Endothelial cell (in vitro differentiated cells): ENCODE measurements around the gene NTN1. TPM values are rescaled to one million over a fixed set of nuclear protein-coding genes. Genes with fewer than 3 reads are reported as not detected.

ENCODE experiments used
- DNase-seq: peaks from one replicate; pipeline ENCODE4 v3.0.0; 2021; ENCODE audit warnings: low spot score
- H3K27ac Mint-ChIP-seq: one replicate; pipeline ENCODE4 v1.8.0; 2021; ENCODE audit warnings: mixed read lengths, inconsistent platforms; ENCODE audit not compliant: unreplicated experiment
- H3K27me3 Mint-ChIP-seq: one replicate; pipeline ENCODE4 v1.8.0; 2021; ENCODE audit warnings: mild to moderate bottlenecking, moderate library complexity, mixed read lengths, inconsistent platforms; ENCODE audit not compliant: unreplicated experiment
- H3K36me3 Mint-ChIP-seq: one replicate; pipeline ENCODE4 v1.8.0; 2021; ENCODE audit warnings: mild to moderate bottlenecking, low read depth, mixed read lengths, inconsistent platforms; ENCODE audit not compliant: unreplicated experiment
- H3K4me1 Mint-ChIP-seq: one replicate; pipeline ENCODE4 v1.8.0; 2021; ENCODE audit warnings: mild to moderate bottlenecking, mixed read lengths, inconsistent platforms; ENCODE audit not compliant: unreplicated experiment
- H3K4me3 Mint-ChIP-seq: one replicate; pipeline ENCODE4 v1.8.0; 2021; ENCODE audit warnings: mild to moderate bottlenecking, mixed read lengths, inconsistent platforms; ENCODE audit not compliant: unreplicated experiment
- H3K9me3 Mint-ChIP-seq: one replicate; pipeline ENCODE4 v1.8.0; 2021; ENCODE audit warnings: mixed read lengths, inconsistent platforms; ENCODE audit not compliant: unreplicated experiment
- total RNA-seq: library from RNA; stranded (reverse); fragmentation: NEBNext Ultra II Directional; extraction: Animal tissue kit (Norgen Biotek cat#: 25700); gene quantifications from one replicate; pipeline ENCODE4 v1.2.1, GENCODE V29; 2021; ENCODE audit not compliant: unreplicated experiment
- TF ChIP-seq, protein P1 (sequence below): fragments of 200-600 bp; sonication (generic); IDR thresholded peaks from one replicate; pipeline ENCODE4 v1.5.0; 2021; ENCODE audit warnings: antibody characterized with exemption; ENCODE audit not compliant: unreplicated experiment

The NTN1 gene
- total RNA-seq, 1 donor from 2014 or later = 6.6 TPM

DNA sequence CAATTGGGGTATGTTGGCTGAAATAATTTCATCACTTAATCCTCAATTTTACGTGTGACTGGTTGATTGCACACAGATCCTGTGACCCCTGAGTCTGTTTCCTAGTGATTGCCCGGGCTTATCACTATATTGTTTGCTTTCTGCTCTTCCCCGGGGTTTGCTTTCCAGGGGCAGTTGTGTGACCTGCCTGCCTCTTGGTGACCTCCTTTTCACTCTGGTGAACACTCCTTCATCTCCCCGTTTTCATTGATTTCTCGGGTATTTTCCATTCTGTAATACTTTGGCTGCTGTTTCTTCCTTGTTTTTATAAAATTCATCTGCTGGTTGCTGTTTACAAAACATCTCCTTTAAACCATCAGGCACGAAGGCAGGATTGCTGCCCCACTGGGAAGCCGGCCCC lies 36.0 kb downstream of the NTN1 start:
- Mint-ChIP-seq H3K27ac (no peak overlapping the region), H3K4me1 (peaks cover 10% of the 10 kb centered on the region), H3K9me3 (no peaks in the 10 kb centered on the region), H3K27me3 (peaks cover 9% of the 10 kb centered on the region), H3K4me3 (no peak overlapping the region), H3K36me3 (no peaks in the 10 kb centered on the region)
- TF ChIP-seq, protein P1, sequence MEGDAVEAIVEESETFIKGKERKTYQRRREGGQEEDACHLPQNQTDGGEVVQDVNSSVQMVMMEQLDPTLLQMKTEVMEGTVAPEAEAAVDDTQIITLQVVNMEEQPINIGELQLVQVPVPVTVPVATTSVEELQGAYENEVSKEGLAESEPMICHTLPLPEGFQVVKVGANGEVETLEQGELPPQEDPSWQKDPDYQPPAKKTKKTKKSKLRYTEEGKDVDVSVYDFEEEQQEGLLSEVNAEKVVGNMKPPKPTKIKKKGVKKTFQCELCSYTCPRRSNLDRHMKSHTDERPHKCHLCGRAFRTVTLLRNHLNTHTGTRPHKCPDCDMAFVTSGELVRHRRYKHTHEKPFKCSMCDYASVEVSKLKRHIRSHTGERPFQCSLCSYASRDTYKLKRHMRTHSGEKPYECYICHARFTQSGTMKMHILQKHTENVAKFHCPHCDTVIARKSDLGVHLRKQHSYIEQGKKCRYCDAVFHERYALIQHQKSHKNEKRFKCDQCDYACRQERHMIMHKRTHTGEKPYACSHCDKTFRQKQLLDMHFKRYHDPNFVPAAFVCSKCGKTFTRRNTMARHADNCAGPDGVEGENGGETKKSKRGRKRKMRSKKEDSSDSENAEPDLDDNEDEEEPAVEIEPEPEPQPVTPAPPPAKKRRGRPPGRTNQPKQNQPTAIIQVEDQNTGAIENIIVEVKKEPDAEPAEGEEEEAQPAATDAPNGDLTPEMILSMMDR = no peak
- no peak for DNase-seq

DNA sequence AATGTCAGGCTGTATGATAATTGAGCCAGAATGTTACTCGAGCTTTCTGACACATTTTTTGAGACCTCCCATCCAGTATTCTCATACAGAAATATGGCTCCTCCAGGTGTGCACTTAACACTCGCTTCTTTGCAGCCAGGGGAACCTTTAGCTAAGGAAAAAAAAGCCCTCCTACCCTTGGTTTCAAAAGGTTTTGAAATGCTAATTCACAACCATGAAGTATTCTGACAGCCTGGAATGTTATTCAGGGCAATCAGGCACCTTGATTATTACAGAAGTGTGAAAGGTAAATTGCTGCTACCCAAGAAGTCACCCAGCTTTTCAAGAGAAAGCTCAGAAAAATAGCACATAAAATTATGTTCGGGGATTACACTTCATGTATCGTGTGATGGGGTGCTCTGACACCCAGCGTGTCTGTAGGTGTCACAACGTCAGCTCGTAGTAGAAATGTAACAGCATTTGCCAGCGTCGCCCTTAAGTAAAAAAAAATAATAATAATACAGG lies 41.1 kb downstream of the NTN1 start:
- no peaks in the 10 kb centered on the region for H3K27me3 Mint-ChIP-seq
- H3K4me3 Mint-ChIP-seq = no peak overlapping the region
- TF ChIP-seq, protein P1 = no peak
- no peak for DNase-seq
- no peaks in the 10 kb centered on the region for H3K36me3 Mint-ChIP-seq
- H3K9me3 Mint-ChIP-seq = no peaks in the 10 kb centered on the region
- no peak overlapping the region for H3K27ac Mint-ChIP-seq
- peaks cover 8% of the 10 kb centered on the region for H3K4me1 Mint-ChIP-seq

DNA sequence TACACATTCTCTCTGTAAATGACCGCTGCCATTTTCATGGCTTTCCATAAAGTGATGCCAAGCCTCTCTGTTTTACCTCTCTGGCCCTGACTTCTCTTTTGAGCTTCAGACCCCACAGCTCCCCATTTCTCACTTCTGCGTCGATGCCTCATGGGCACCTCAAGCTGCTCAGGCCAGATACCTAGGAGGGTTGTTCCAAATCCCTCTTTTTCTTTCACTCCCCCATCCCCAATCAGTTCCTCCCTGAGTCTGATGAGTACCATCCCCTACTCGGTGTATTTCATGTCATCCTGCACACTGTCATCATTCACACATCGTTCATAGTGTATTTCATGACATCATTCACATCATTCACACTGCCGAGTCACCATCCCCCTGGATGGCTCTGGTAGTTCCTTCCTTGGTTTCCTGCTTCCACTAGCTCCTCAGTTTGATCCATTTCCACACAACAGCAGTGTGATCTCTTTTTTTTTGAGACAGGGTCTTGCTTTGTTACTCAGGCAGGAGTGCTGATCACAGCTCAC lies 43.1 kb downstream of the NTN1 start:
- DNase-seq = no peak
- no peaks in the 10 kb centered on the region for H3K9me3 Mint-ChIP-seq
- H3K27ac Mint-ChIP-seq = no peak overlapping the region
- H3K36me3 Mint-ChIP-seq = no peaks in the 10 kb centered on the region
- H3K4me3 Mint-ChIP-seq = no peak overlapping the region
- H3K27me3 Mint-ChIP-seq = no peaks in the 10 kb centered on the region
- TF ChIP-seq, protein P1 = no peak
- peaks cover 6% of the 10 kb centered on the region for H3K4me1 Mint-ChIP-seq

DNA sequence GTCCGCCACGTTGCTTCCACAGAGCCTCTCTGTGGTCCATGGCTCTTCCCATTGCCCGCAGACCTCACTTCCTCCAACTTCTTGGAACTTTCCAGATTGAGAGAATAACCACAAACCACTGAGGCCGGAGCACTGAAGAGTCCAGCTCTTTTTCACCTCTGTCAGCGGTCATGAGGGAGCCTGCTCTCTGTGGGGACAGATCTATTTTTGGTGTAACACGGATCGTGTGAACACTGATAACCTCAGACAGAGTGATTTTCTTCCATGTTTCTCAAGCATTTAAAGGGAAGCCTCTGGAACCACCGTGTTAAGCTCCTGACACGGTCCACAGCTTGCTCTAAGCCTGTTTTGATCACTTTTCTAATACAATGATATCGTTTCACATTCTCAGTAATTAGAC lies 49.7 kb downstream of the NTN1 start:
- Mint-ChIP-seq H3K27ac (no peak overlapping the region), H3K27me3 (peaks cover 2% of the 10 kb centered on the region), H3K9me3 (no peaks in the 10 kb centered on the region), H3K4me3 (no peak overlapping the region), H3K4me1 (no peaks in the 10 kb centered on the region), H3K36me3 (no peaks in the 10 kb centered on the region)
- no peak for DNase-seq
- TF ChIP-seq, protein P1 = no peak

DNA sequence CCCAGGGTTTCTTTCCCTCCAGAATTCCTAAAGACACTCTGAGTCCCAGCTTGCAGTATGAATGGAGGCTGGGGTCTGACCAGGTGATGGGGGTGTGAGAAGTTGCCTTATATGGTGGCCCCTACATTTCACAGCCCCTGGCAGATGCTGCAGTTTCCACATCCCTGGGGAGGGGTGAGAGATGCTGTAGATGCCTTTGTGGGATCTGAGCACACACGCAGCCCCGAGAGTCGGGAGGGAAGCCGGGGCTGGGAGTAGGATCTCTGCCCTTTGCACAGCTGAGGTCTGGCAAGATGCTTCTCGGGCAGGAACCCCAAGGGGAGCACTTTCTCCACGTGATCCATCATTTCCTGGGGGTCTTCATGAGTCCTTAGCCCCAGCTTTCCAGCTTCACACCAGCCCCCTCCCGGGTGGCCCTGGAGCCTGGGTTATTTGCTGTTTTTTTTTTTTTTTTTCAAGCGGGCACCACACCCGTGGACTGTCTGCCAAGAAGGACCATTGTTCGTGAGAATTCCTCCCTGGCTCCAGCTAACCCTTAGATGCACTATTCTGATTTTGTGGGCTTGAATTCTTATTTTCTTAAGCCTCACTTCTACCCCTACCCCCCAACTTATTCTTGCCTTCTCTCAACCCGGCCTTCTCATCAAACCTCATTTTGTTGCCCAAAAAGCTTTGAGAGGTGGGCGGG lies 50.6 kb downstream of the NTN1 start:
- Mint-ChIP-seq H3K27me3 (peaks cover 2% of the 10 kb centered on the region), H3K27ac (no peak overlapping the region), H3K4me3 (no peak overlapping the region), H3K9me3 (no peaks in the 10 kb centered on the region), H3K4me1 (no peaks in the 10 kb centered on the region), H3K36me3 (peaks cover 1% of the 10 kb centered on the region)
- DNase-seq = no peak
- TF ChIP-seq, protein P1 = no peak
